ENCODE data around the gene GRHPR. TPM values are rescaled to one million over a fixed set of nuclear protein-coding genes. Genes with fewer than 3 reads are reported as not detected.

Gene GRHPR
- total RNA-seq, 1 donor from 2014 or later, result 131 TPM

GRCh38 chr9:37378613-37379004 is 43.9 kb upstream of the GRHPR start:
- Histone ChIP-seq H3K27me3 (no peaks in the 10 kb centered on the region), H3K4me3 (no peak overlapping the region), H3K9me3 (no peaks in the 10 kb centered on the region), H3K36me3 (no peaks in the 10 kb centered on the region), H3K4me1 (no peaks in the 10 kb centered on the region), H3K27ac (no peak overlapping the region)
- intact Hi-C loops (cut with DNase I), result no loop called here
- no peak for DNase-seq (ENCODE audit: low spot score in 2 of 2)
- TF ChIP-seq CTCF (IDR thresholded peaks at IDR 0.05), result no peak

- H3K9me3 ChIP-seq, result no peaks in the 10 kb centered on the region
- H3K27me3 ChIP-seq, result no peaks in the 10 kb centered on the region
- no peak for TF ChIP-seq CTCF (IDR thresholded peaks at IDR 0.05)
- H3K27ac ChIP-seq, result no peak overlapping the region
- no peak overlapping the region for H3K4me3 ChIP-seq
- no peak for DNase-seq (ENCODE audit: low spot score in 2 of 2)
- H3K4me1 ChIP-seq, result no peaks in the 10 kb centered on the region
- intact Hi-C loops (cut with DNase I), result no loop called here
- H3K36me3 ChIP-seq, result no peaks in the 10 kb centered on the region
Observed at GRCh38 chr9:37379835-37380234, 42.7 kb upstream of the GRHPR start.

GRCh38 chr9:37380570-37380969 is 41.9 kb upstream of the GRHPR start:
- Histone ChIP-seq H3K27me3 (no peaks in the 10 kb centered on the region), H3K4me1 (no peaks in the 10 kb centered on the region), H3K36me3 (no peaks in the 10 kb centered on the region), H3K27ac (no peak overlapping the region), H3K9me3 (no peaks in the 10 kb centered on the region), H3K4me3 (no peak overlapping the region)
- DNase-seq (ENCODE audit: low spot score in 2 of 2), result no peak
- TF ChIP-seq CTCF (IDR thresholded peaks at IDR 0.05), result no peak
- intact Hi-C loops (cut with DNase I), result no loop called here

GRCh38 chr9:37381094-37381741 is 41.3 kb upstream of the GRHPR start:
- intact Hi-C loops (cut with DNase I), result no loop called here
- Histone ChIP-seq H3K9me3 (no peaks in the 10 kb centered on the region), H3K27me3 (no peaks in the 10 kb centered on the region), H3K4me3 (no peak overlapping the region), H3K36me3 (no peaks in the 10 kb centered on the region), H3K27ac (no peak overlapping the region), H3K4me1 (no peaks in the 10 kb centered on the region)
- no peak for DNase-seq (ENCODE audit: low spot score in 2 of 2)
- no peak for TF ChIP-seq CTCF (IDR thresholded peaks at IDR 0.05)

GRCh38 chr9:37382161-37382981 is 40.1 kb upstream of the GRHPR start:
- Histone ChIP-seq H3K9me3 (no peaks in the 10 kb centered on the region), H3K27ac (no peak overlapping the region), H3K4me3 (no peak overlapping the region), H3K27me3 (no peaks in the 10 kb centered on the region), H3K36me3 (no peaks in the 10 kb centered on the region), H3K4me1 (no peaks in the 10 kb centered on the region)
- TF ChIP-seq CTCF (IDR thresholded peaks at IDR 0.05), result no peak
- intact Hi-C loops (cut with DNase I), result no loop called here
- no peak for DNase-seq (ENCODE audit: low spot score in 2 of 2)

Measured in ascending aorta (tissue), 2 donors.